KOPT-K1 (cell line): ENCODE data around the gene GDAP2.

Source experiments
- H3K27ac ChIP-seq: fragments of 200-600 bp; sonication (generic); 2 replicates; pipeline ENCODE4 v1.5.1; 2016; ENCODE audit warnings: antibody characterized with exemption, mild to moderate bottlenecking, low read depth, low read length; ENCODE audit not compliant: poor library complexity, severe bottlenecking
- H3K36me3 ChIP-seq: fragments of 200-600 bp; sonication (generic); 2 replicates; pipeline ENCODE4 v1.5.1; 2017; ENCODE audit warnings: antibody characterized with exemption, mild to moderate bottlenecking, low read length, moderate library complexity; ENCODE audit not compliant: insufficient read depth
- H3K9me3 ChIP-seq: fragments of 200-600 bp; sonication (generic); 2 replicates; pipeline ENCODE4 v1.5.1; 2017; ENCODE audit warnings: antibody characterized with exemption, low read length, mild to moderate bottlenecking; ENCODE audit not compliant: insufficient read depth, poor library complexity, severe bottlenecking

The GDAP2 gene

GRCh38 chr1:117838911-117839310 is 90.5 kb downstream of the GDAP2 start:
- H3K9me3 ChIP-seq: peaks cover 2% of the 10 kb centered on the region
- no peaks in the 10 kb centered on the region for H3K36me3 ChIP-seq
- no peak overlapping the region for H3K27ac ChIP-seq

DNA sequence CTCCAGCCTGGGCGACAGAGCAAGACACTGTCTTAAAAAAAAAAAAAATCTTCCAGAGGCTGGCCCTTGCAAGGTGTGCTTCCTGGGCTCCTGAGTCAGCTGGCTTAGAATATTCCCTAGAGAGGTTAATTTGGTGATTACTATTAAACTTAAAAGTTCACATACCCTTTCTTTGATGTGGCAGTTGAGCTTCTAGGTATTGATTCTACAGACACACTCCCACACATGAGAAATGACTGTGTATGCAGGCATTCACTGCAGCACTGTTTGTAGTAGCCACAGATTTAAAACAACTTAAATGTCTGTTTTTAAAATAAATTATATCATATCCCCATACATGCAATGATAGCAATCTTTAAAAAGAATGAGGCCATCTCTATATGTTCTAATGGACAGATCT is 93.4 kb downstream of the GDAP2 start:
- H3K27ac ChIP-seq: no peak overlapping the region
- H3K36me3 ChIP-seq: no peaks in the 10 kb centered on the region
- no peaks in the 10 kb centered on the region for H3K9me3 ChIP-seq

- Histone ChIP-seq H3K36me3 (no peaks in the 10 kb centered on the region), H3K27ac (no peak overlapping the region), H3K9me3 (peaks cover 6% of the 10 kb centered on the region)
Observed at GRCh38 chr1:117834416-117834815, 95.0 kb downstream of the GDAP2 start.

DNA sequence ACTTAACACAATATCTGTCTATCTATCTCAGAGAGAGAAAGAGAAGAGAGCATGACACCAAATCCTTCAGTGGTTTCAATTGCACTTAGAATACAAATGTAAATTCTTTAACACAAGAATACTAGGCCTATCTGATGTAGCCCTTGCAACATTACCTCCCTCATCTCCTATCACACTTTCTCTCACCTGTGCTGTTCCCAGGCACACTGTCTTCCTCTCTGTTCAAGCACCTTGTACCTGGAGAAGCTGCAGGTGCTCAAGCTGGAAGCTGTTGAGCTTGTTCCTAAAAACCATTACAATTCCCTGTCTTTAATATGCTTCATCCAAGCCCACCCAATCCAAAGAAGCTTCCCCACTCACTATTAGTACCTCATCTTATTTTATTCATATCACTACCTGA is 97.0 kb downstream of the GDAP2 start:
- H3K9me3 ChIP-seq: peaks cover 6% of the 10 kb centered on the region
- no peaks in the 10 kb centered on the region for H3K36me3 ChIP-seq
- no peak overlapping the region for H3K27ac ChIP-seq

GRCh38 chr1:117830222-117830621 is 99.2 kb downstream of the GDAP2 start:
- Histone ChIP-seq H3K27ac (no peak overlapping the region), H3K36me3 (no peaks in the 10 kb centered on the region), H3K9me3 (peaks cover 6% of the 10 kb centered on the region)

DNA sequence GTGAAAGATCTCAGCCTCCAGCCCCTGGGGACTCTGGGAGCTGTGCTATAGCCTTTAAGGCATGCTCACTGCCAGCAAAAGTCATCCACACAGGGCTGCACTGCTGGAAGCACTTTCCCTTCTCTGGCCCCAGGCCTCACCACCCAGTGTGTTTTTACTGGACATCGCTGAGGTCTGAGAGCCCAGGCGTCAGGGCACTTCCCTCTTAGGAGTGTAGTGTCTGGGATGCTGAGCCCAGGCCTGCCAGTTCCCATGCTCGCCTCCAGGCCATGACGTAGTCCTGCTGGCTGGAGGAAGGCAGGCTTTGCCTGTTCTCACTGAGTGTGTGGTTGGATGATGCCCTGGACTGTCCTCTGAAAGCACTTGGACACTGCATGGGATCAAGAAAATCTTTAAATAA is 101.2 kb downstream of the GDAP2 start:
- Histone ChIP-seq H3K9me3 (peaks cover 6% of the 10 kb centered on the region), H3K27ac (no peak overlapping the region), H3K36me3 (no peaks in the 10 kb centered on the region)

DNA sequence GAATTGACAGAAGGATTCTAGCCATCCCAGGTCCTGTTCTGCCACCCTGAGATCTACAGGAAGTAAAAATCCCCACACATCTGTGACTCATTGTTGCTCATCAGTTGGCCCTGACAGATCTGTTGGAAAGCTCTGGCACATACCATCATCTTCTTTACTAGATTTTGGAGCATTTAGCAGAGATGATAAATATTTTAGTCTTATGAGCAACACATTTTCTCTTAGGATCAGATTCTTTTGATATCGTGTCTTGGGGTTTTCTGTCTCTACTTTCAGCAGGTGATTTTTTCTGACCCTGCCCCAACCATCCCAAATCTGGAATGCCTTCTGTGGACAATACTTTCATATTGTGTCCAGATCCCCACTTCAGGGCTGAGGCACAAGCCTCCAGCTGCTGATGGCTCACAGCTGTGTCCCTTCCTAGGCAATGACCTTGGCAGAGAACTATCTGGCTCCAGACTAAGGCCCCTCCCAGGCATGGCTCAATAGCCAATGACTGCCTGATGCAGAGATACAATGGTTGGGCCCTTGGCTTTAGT is 102.8 kb downstream of the GDAP2 start:
- Histone ChIP-seq H3K27ac (no peak overlapping the region), H3K36me3 (no peaks in the 10 kb centered on the region), H3K9me3 (peaks cover 11% of the 10 kb centered on the region)

DNA sequence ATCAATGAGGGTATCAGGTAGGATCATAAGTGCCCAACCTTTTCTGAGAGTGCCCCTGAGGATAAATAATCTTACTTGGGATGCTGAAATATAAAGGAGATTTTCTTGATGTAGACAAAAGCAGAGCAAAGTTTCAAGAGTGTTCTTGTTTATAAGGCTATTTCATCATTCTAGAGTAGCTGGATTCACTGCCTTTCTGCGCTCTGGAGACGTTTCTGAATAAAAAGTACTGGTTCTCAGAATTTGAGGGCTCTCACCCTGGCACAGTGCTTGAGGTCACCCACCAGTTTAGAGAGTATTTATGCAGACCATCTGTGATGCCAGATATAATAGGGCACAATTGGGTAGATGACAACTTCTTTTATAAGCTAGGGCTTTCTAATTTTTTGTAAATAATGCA is 103.3 kb downstream of the GDAP2 start:
- H3K36me3 ChIP-seq: no peaks in the 10 kb centered on the region
- H3K9me3 ChIP-seq: peaks cover 16% of the 10 kb centered on the region
- H3K27ac ChIP-seq: no peak overlapping the region

DNA sequence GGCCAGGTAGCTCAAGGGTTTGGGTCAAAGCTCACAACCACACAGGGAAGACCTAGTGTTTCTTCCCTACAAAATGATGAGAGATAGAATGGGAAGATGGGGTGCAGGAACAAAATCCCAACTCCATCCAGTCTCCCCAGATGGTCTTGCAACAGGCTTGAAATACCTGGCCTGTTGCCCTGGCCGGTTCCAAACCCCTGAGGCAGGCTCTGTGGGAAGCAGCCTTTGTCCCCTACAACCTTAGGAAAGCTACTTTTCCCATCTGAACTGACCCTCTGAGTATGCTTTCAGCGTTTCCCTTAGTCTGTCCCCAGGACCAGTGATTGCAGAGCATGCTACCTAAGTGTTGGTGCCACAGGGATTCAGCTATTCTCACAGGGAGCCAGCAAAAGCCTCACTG is 104.0 kb downstream of the GDAP2 start:
- no peaks in the 10 kb centered on the region for H3K36me3 ChIP-seq
- peaks cover 16% of the 10 kb centered on the region for H3K9me3 ChIP-seq
- no peak overlapping the region for H3K27ac ChIP-seq

DNA sequence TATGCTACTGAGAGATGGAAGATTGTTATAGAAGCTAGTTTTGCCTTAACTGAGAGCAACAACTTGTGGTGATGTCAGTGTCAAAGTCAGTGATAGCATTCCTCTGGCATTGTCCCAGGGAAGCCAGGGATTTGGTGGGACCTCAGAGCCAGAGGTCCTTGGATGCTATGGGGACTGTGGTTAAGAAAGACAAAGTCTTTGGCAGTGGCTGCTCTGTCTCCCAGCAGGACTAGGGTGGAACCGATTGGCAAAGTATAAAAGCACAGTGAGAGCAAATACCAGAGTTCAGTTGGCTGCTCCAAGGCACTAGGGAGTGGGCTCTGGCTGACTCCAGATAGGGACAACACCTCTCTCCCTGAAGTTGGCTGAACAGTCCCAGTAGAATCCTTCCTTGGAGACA is 104.8 kb downstream of the GDAP2 start:
- Histone ChIP-seq H3K9me3 (peaks cover 13% of the 10 kb centered on the region), H3K27ac (no peak overlapping the region)

GRCh38 chr1:117821774-117822482 is 107.5 kb downstream of the GDAP2 start:
- Histone ChIP-seq H3K36me3 (no peaks in the 10 kb centered on the region), H3K27ac (no peak overlapping the region), H3K9me3 (peaks cover 13% of the 10 kb centered on the region)

More for the DNA sequence above, 104.8 kb downstream of the GDAP2 start:
- H3K36me3 ChIP-seq: no peaks in the 10 kb centered on the region

DNA sequence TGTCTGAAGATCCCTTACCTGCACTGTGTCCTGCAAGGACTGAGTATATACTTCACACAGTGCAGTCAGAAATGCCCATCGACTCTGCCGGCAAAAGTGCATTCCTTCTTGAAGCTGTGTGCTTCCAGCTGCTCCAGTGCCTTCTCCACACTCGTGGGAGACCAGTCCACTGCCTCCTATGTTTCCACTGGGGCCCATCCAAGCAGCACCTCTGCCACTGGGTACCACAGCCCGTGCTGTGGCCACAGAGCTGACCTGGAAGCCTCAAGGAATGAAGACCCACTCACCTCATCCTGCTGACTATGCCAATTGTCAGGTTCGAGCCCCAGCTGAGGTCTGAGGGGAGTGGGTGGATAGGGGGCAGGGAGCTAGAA is 108.1 kb downstream of the GDAP2 start:
- Histone ChIP-seq H3K27ac (no peak overlapping the region), H3K36me3 (no peaks in the 10 kb centered on the region), H3K9me3 (peaks cover 13% of the 10 kb centered on the region)

GRCh38 chr1:117820694-117821381 is 108.6 kb downstream of the GDAP2 start:
- Histone ChIP-seq H3K9me3 (peaks cover 13% of the 10 kb centered on the region), H3K27ac (no peak overlapping the region), H3K36me3 (no peaks in the 10 kb centered on the region)

- no peak overlapping the region for H3K27ac ChIP-seq
- peaks cover 13% of the 10 kb centered on the region for H3K9me3 ChIP-seq
- H3K36me3 ChIP-seq: no peaks in the 10 kb centered on the region
Observed at GRCh38 chr1:117820096-117820495, 109.3 kb downstream of the GDAP2 start.

DNA sequence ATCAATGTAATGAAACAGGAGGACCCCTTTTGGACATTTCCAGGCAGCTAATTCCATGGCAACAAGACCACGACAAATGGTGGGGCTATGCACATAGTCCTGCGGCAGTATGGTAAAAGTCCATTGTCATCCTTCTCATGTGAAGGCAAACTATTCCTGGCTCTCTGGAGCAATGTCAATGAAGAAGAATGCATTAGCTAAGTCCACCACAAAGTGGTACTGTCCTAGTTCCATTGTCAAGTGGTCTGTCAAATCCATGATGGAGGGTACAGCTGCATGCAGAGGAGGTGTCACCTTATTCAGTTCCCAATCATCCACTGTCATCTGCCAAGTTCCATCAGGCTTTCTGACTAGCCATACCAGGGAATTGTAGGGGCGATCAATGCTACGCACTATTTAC is 110.1 kb downstream of the GDAP2 start:
- Histone ChIP-seq H3K36me3 (no peaks in the 10 kb centered on the region), H3K27ac (no peak overlapping the region), H3K9me3 (peaks cover 13% of the 10 kb centered on the region)

GRCh38 chr1:117818456-117818855 is 111.0 kb downstream of the GDAP2 start:
- Histone ChIP-seq H3K9me3 (peaks cover 13% of the 10 kb centered on the region), H3K36me3 (no peaks in the 10 kb centered on the region), H3K27ac (no peak overlapping the region)
